Measurements from ENCODE around the gene SPOCK1. TPM values are rescaled to one million over a fixed set of nuclear protein-coding genes. Genes with fewer than 3 reads are reported as not detected.

SPOCK1 gene
- total and polyA plus RNA-seq, 2 experiments from 2014 or later = 8.2 to 10.5 TPM

DNA sequence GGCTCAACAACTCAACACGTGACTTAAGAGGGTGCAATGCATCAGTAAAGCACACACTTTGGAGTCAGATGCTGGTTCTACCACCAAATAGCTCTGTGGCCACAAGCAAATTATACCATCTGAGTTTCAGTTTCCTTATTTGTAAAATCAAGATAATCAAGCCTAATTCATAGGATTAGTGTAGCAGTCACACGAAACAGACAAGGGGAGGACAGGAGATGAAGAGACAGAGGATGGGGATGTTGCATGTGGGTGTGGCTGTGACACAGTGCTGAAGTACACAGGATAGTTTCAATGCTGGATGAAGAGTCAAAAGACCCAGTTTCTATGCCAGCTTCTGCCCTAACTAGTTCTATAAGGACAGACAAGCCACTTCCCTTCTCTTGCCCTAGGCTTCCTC is 60.2 kb downstream of the SPOCK1 start (continued):
- TF ChIP-seq STAT1 (IDR thresholded peaks at IDR 0.05; ENCODE audit: unreplicated experiment) (no peak), POLR2AphosphoS5 (IDR thresholded peaks at IDR 0.05; ENCODE audit: low read depth) (no peak), CREB1 (CRISPR knock-in tag; IDR thresholded peaks at IDR 0.05; ENCODE audit: low read depth) (no peak), ZNF114 (CRISPR knock-in tag; IDR thresholded peaks at IDR 0.05) (no peak)
- TF ChIP-seq, protein P1, sequence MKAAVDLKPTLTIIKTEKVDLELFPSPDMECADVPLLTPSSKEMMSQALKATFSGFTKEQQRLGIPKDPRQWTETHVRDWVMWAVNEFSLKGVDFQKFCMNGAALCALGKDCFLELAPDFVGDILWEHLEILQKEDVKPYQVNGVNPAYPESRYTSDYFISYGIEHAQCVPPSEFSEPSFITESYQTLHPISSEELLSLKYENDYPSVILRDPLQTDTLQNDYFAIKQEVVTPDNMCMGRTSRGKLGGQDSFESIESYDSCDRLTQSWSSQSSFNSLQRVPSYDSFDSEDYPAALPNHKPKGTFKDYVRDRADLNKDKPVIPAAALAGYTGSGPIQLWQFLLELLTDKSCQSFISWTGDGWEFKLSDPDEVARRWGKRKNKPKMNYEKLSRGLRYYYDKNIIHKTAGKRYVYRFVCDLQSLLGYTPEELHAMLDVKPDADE (IDR thresholded peaks at IDR 0.05) = no peak

DNA sequence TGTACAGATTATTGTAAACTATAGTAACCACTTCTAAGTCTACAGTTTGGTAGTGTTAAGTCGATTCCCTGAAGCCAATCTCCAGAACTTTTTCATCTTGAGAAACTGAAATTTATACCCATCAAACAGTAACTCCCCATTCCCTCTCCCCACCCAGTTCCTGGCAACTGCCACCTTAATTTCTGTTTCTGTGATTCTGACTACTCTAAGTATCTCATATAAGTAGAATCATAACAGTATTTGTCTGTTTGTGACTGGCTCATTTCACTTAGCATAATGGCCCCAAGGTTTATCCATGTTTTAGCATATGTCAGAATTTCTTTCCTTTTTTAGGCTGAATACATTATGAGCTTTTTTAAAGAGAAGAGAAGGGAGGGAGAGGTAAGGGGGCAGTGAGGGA is 61.4 kb downstream of the SPOCK1 start:
- no peak for ATAC-seq

DNA sequence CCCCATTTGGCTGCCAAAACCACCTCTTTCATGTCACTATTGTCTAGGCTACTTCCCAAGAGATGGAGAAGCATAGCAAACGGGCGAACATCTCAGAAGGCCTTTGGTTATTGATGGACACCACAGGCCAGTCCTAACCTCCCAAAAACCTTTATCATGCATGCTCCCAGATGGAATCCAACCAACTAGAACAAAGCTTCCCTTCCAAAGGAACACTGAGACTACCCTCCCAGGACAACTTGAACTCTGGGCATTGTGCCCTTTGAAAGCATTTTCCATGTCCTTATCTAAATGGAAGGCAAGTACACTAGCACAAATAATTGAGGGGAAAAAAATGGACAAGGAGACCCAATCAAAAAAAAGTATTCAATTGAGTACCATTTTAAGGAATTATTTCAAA is 65.6 kb downstream of the SPOCK1 start:
- Histone ChIP-seq H2AFZ (no peak overlapping the region), H3K4me1 (ENCODE audit: insufficient read depth) (no peaks in the 10 kb centered on the region), H3F3A (replicated peaks; ENCODE audit: low read depth) (no peaks in the 10 kb centered on the region), H3K9me2 (ENCODE audit: insufficient read depth) (no peaks in the 10 kb centered on the region; the same call in 1 of the 2 replicates), H3K36me3 (ENCODE audit: insufficient read depth) (no peaks in the 10 kb centered on the region), H3K27me3 (ENCODE audit: insufficient read depth) (no peaks in the 10 kb centered on the region), H3K27ac (ENCODE audit: low read depth) (no peak overlapping the region), H4K20me1 (replicated peaks; ENCODE audit: insufficient read depth) (no peaks in the 10 kb centered on the region), H3K4me2 (no peak overlapping the region), H3K4me3 (no peak overlapping the region), H3K79me2 (replicated peaks; ENCODE audit: insufficient read depth) (no peaks in the 10 kb centered on the region)
- Mint-ChIP-seq H3K36me3 (ENCODE audit: low read depth) (no peaks in the 10 kb centered on the region), H3K4me1 (no peaks in the 10 kb centered on the region), H3K27me3 (ENCODE audit: insufficient read depth, low read depth, poor library complexity) (no peaks in the 10 kb centered on the region), H3K27ac (no peak overlapping the region), H3K4me3 (no peak overlapping the region), H3K9me3 (no peaks in the 10 kb centered on the region; the same call in 2 of the 3 replicates)
- ATAC-seq (no peak), DNase-seq (ENCODE audit: low spot score) (no peak)
- TF ChIP-seq ZNF114 (CRISPR knock-in tag; IDR thresholded peaks at IDR 0.05) (no peak), JUNB (IDR thresholded peaks at IDR 0.05; ENCODE audit: unreplicated experiment) (no peak), EZH2phosphoT487 (IDR thresholded peaks at IDR 0.05; ENCODE audit: unreplicated experiment) (no peak), STAT1 (IDR thresholded peaks at IDR 0.05; ENCODE audit: unreplicated experiment) (no peak), ZNF331 (CRISPR knock-in tag; IDR thresholded peaks at IDR 0.05; ENCODE audit: low read depth) (no peak)
- TF ChIP-seq, protein P2, sequence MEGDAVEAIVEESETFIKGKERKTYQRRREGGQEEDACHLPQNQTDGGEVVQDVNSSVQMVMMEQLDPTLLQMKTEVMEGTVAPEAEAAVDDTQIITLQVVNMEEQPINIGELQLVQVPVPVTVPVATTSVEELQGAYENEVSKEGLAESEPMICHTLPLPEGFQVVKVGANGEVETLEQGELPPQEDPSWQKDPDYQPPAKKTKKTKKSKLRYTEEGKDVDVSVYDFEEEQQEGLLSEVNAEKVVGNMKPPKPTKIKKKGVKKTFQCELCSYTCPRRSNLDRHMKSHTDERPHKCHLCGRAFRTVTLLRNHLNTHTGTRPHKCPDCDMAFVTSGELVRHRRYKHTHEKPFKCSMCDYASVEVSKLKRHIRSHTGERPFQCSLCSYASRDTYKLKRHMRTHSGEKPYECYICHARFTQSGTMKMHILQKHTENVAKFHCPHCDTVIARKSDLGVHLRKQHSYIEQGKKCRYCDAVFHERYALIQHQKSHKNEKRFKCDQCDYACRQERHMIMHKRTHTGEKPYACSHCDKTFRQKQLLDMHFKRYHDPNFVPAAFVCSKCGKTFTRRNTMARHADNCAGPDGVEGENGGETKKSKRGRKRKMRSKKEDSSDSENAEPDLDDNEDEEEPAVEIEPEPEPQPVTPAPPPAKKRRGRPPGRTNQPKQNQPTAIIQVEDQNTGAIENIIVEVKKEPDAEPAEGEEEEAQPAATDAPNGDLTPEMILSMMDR (conservative IDR thresholded peaks at IDR 0.05; ENCODE audit: low read depth in 2 of 2) = no peak
- TF ChIP-seq, protein P3, sequence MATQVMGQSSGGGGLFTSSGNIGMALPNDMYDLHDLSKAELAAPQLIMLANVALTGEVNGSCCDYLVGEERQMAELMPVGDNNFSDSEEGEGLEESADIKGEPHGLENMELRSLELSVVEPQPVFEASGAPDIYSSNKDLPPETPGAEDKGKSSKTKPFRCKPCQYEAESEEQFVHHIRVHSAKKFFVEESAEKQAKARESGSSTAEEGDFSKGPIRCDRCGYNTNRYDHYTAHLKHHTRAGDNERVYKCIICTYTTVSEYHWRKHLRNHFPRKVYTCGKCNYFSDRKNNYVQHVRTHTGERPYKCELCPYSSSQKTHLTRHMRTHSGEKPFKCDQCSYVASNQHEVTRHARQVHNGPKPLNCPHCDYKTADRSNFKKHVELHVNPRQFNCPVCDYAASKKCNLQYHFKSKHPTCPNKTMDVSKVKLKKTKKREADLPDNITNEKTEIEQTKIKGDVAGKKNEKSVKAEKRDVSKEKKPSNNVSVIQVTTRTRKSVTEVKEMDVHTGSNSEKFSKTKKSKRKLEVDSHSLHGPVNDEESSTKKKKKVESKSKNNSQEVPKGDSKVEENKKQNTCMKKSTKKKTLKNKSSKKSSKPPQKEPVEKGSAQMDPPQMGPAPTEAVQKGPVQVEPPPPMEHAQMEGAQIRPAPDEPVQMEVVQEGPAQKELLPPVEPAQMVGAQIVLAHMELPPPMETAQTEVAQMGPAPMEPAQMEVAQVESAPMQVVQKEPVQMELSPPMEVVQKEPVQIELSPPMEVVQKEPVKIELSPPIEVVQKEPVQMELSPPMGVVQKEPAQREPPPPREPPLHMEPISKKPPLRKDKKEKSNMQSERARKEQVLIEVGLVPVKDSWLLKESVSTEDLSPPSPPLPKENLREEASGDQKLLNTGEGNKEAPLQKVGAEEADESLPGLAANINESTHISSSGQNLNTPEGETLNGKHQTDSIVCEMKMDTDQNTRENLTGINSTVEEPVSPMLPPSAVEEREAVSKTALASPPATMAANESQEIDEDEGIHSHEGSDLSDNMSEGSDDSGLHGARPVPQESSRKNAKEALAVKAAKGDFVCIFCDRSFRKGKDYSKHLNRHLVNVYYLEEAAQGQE (IDR thresholded peaks at IDR 0.05; ENCODE audit: unreplicated experiment) = no peak

More for the DNA sequence above, 61.4 kb downstream of the SPOCK1 start:
- no peaks in the 10 kb centered on the region for H3K79me2 ChIP-seq (replicated peaks; ENCODE audit: insufficient read depth)
- no peaks in the 10 kb centered on the region for H3K36me3 ChIP-seq (ENCODE audit: insufficient read depth)
- no peak overlapping the region for H3K4me2 ChIP-seq
- H3K4me3 ChIP-seq = no peak overlapping the region
- H3K27ac ChIP-seq (ENCODE audit: low read depth) = no peak overlapping the region
- 0 out of 2 replicates have a peak, but pooled peaks cover 4% of the 10 kb centered on the region for H4K20me1 ChIP-seq (replicated peaks; ENCODE audit: insufficient read depth)
- no peaks in the 10 kb centered on the region for H3F3A ChIP-seq (replicated peaks; ENCODE audit: low read depth)
- no peak overlapping the region for H2AFZ ChIP-seq
- Mint-ChIP-seq H3K27ac (no peak overlapping the region), H3K36me3 (ENCODE audit: low read depth) (no peaks in the 10 kb centered on the region), H3K4me1 (no peaks in the 10 kb centered on the region), H3K4me3 (no peak overlapping the region), H3K27me3 (ENCODE audit: insufficient read depth, low read depth, poor library complexity) (no peaks in the 10 kb centered on the region), H3K9me3 (no peaks in the 10 kb centered on the region; the same call in 2 of the 3 replicates)
- no peaks in the 10 kb centered on the region for H3K27me3 ChIP-seq (ENCODE audit: insufficient read depth)
- H3K9me2 ChIP-seq (ENCODE audit: insufficient read depth) = no peaks in the 10 kb centered on the region
- no peaks in the 10 kb centered on the region for H3K4me1 ChIP-seq (ENCODE audit: insufficient read depth)
- DNase-seq (ENCODE audit: low spot score) = no peak
- TF ChIP-seq ZNF331 (CRISPR knock-in tag; IDR thresholded peaks at IDR 0.05; ENCODE audit: low read depth) (no peak), ZNF114 (CRISPR knock-in tag; IDR thresholded peaks at IDR 0.05) (no peak), STAT1 (IDR thresholded peaks at IDR 0.05; ENCODE audit: unreplicated experiment) (no peak)
- TF ChIP-seq, protein P3 (IDR thresholded peaks at IDR 0.05; ENCODE audit: unreplicated experiment) = no peak

Data from GM23338 (cell line).